GM18507 (cell line): ENCODE results near the gene PDE5A.
"Not testable (repeated sequence)": the region's sequence is repeated elsewhere in the genome, so short reads cannot be mapped to it uniquely, and the experiment has no call there.

Experiments used
- DNase-seq: peaks from one replicate; pipeline ENCODE4 v3.0.0; 2011; ENCODE audit warnings: low read depth; ENCODE audit not compliant: insufficient read length; ENCODE audit errors: extremely low spot score
- FAIRE-seq: peaks from 2 replicates; lab custom pipeline; 2011; peaks lifted over from hg19 to GRCh38; lab: Jason Lieb, UNC

PDE5A gene

GRCh38 chr4:119648398-119648797 is 19.8 kb upstream of the PDE5A start:
- no peak for DNase-seq

GRCh38 chr4:119647558-119647957 is 19.0 kb upstream of the PDE5A start:
- DNase-seq, result no peak
- no peak for FAIRE-seq

More at GRCh38 chr4:119648398-119648797, 19.8 kb upstream of the PDE5A start:
- no peak for FAIRE-seq

- no peak for FAIRE-seq
- DNase-seq, result no peak
These were observed 17.9 kb upstream of the PDE5A start for GRCh38 chr4:119646347-119647071.

- no peak for FAIRE-seq
- no peak for DNase-seq
These were observed 14.9 kb upstream of the PDE5A start for GRCh38 chr4:119643306-119644042.

GRCh38 chr4:119641765-119642164 is 13.2 kb upstream of the PDE5A start:
- DNase-seq (no peak), FAIRE-seq (no peak)

GRCh38 chr4:119638359-119638758 is 9.8 kb upstream of the PDE5A start:
- no peak for FAIRE-seq
- DNase-seq, result no peak

- FAIRE-seq, result not testable (repeated sequence)
These were observed 8.2 kb upstream of the PDE5A start for GRCh38 chr4:119636851-119637250.

GRCh38 chr4:119632216-119632615 is 3.6 kb upstream of the PDE5A start:
- FAIRE-seq (no peak), DNase-seq (no peak)

More at GRCh38 chr4:119636851-119637250, 8.2 kb upstream of the PDE5A start:
- DNase-seq, result not testable (repeated sequence)

GRCh38 chr4:119629142-119629471 is 503 bp upstream of the PDE5A start:
- FAIRE-seq (no peak), DNase-seq (no peak)

- FAIRE-seq (no peak), DNase-seq (peak; percentile 50)
These were observed 1.0 kb downstream of the PDE5A start for GRCh38 chr4:119627267-119628255.

GRCh38 chr4:119626943-119627266 is 1.7 kb downstream of the PDE5A start:
- peak; percentile 5 for FAIRE-seq

GRCh38 chr4:119626420-119626819 is 2.2 kb downstream of the PDE5A start:
- FAIRE-seq (no peak), DNase-seq (no peak)

More at GRCh38 chr4:119626943-119627266, 1.7 kb downstream of the PDE5A start:
- DNase-seq, result no peak

- DNase-seq (no peak), FAIRE-seq (no peak)
These were observed 2.8 kb downstream of the PDE5A start for GRCh38 chr4:119625761-119626160.

- no peak for DNase-seq
- FAIRE-seq, result no peak
These were observed 4.2 kb downstream of the PDE5A start for GRCh38 chr4:119624356-119624755.

- DNase-seq (no peak), FAIRE-seq (no peak)
These were observed 5.6 kb downstream of the PDE5A start for GRCh38 chr4:119623025-119623424.

GRCh38 chr4:119615068-119615719 is 13.4 kb downstream of the PDE5A start:
- FAIRE-seq (no peak), DNase-seq (no peak)

GRCh38 chr4:119604266-119604665 is 24.3 kb downstream of the PDE5A start:
- FAIRE-seq, result no peak
- DNase-seq, result no peak

GRCh38 chr4:119602366-119602765 is 26.2 kb downstream of the PDE5A start:
- no peak for DNase-seq
- no peak for FAIRE-seq

- FAIRE-seq (no peak), DNase-seq (no peak)
These were observed 30.1 kb downstream of the PDE5A start for GRCh38 chr4:119598521-119598920.

GRCh38 chr4:119597377-119597776 is 31.2 kb downstream of the PDE5A start:
- FAIRE-seq (no peak), DNase-seq (no peak)
